ENCODE measurements around the gene ETS2. TPM values are rescaled to one million over a fixed set of nuclear protein-coding genes. Genes with fewer than 3 reads are reported as not detected.

ETS2 gene
- total RNA-seq, 1 experiment from 2014 or later = 35.3 TPM

DNA sequence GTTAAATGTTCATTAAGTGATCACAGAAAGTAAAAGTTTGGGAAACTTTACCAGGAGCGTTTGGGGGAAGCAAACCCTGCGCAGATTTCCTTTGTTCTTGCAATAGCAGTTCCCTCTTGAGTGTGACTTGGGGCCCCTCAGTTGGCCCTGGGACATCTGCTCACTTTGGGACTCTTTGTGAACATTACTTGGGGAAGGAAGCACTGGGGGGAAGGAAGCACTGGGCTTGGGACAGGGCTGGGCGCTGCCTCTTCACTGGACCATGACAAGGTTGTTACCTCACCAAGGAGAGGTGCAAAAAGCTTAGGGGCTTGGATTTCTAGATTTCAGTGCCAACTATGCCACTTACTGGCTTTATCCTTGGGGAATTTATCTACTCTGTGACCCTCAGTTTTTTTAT lies 63.5 kb downstream of the ETS2 start:
- H3K27me3 Mint-ChIP-seq (ENCODE audit: low read depth) = peaks cover 6% of the 10 kb centered on the region
- Histone ChIP-seq H3K23me2 (ENCODE audit: insufficient read length, low read depth, low read length, poor library complexity, severe bottlenecking) (no peaks in the 10 kb centered on the region), H2BK120ac (ENCODE audit: low read depth, low read length, poor library complexity, severe bottlenecking) (no peak overlapping the region), H4K5ac (ENCODE audit: insufficient read length, low read depth, low read length) (no peak overlapping the region), H3K27me3 (ENCODE audit: insufficient read depth, low read length) (no peaks in the 10 kb centered on the region), H2BK12ac (ENCODE audit: insufficient read length, low read depth, low read length) (no peak overlapping the region), H3K4me2 (ENCODE audit: insufficient read depth, insufficient read length, low read length) (no peak overlapping the region), H3K79me2 (ENCODE audit: insufficient read depth, low read length) (no peaks in the 10 kb centered on the region), H3T11ph (ENCODE audit: low read length) (no peak overlapping the region), H3K56ac (ENCODE audit: insufficient read length, low read depth, low read length) (no peak overlapping the region), H3K23ac (ENCODE audit: insufficient read length, low read depth, low read length) (no peak overlapping the region), H3K27ac (ENCODE audit: insufficient read length, low read depth, low read length) (no peak overlapping the region), H2BK20ac (ENCODE audit: low read depth, low read length, poor library complexity, severe bottlenecking) (no peak overlapping the region), H3K9me3 (ENCODE audit: control insufficient read depth, low read depth, low read length) (no peaks in the 10 kb centered on the region), H3K4ac (ENCODE audit: low read depth, low read length) (no peak overlapping the region), H3K4me1 (ENCODE audit: insufficient read depth, low read length) (no peaks in the 10 kb centered on the region), H2BK5ac (ENCODE audit: insufficient read length, low read length) (no peak overlapping the region), H3K14ac (ENCODE audit: insufficient read depth, low read length) (no peak overlapping the region), H3K18ac (ENCODE audit: insufficient read length, low read depth, low read length) (no peak overlapping the region), H2AK5ac (ENCODE audit: insufficient read length, low read length) (no peak overlapping the region), H3K9ac (ENCODE audit: extremely low read depth, insufficient read length, low read length) (no peak overlapping the region), H2BK15ac (ENCODE audit: low read depth, low read length) (no peak overlapping the region), H4K20me1 (ENCODE audit: control insufficient read depth, insufficient read depth, insufficient read length) (no peaks in the 10 kb centered on the region), H3K79me1 (ENCODE audit: insufficient read depth, low read depth, low read length, poor library complexity, severe bottlenecking) (no peaks in the 10 kb centered on the region), H4K91ac (ENCODE audit: insufficient read length, low read depth, low read length) (no peak overlapping the region), H4K8ac (replicated peaks; ENCODE audit: insufficient read length, low read depth, low read length) (no peak overlapping the region), H2AFZ (ENCODE audit: low read length) (no peak overlapping the region)
- TF ChIP-seq, protein P1, sequence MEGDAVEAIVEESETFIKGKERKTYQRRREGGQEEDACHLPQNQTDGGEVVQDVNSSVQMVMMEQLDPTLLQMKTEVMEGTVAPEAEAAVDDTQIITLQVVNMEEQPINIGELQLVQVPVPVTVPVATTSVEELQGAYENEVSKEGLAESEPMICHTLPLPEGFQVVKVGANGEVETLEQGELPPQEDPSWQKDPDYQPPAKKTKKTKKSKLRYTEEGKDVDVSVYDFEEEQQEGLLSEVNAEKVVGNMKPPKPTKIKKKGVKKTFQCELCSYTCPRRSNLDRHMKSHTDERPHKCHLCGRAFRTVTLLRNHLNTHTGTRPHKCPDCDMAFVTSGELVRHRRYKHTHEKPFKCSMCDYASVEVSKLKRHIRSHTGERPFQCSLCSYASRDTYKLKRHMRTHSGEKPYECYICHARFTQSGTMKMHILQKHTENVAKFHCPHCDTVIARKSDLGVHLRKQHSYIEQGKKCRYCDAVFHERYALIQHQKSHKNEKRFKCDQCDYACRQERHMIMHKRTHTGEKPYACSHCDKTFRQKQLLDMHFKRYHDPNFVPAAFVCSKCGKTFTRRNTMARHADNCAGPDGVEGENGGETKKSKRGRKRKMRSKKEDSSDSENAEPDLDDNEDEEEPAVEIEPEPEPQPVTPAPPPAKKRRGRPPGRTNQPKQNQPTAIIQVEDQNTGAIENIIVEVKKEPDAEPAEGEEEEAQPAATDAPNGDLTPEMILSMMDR (conservative IDR thresholded peaks at IDR 0.05) = no peak
- peaks cover 12% of the 10 kb centered on the region in 2 experiments for H3K4me1 Mint-ChIP-seq
- H3K27ac Mint-ChIP-seq = no peak overlapping the region
- no peak overlapping the region for H3K4me3 Mint-ChIP-seq
- no CpG with 5 or more reads among the region's 3 CpGs for WGBS (ENCODE audit: extremely low coverage, insufficient read length, low lambda C conversion rate)
- no peak for DNase-seq
- peaks cover 0 to 2% of the 10 kb centered on the region in 2 experiments; a peak in 4 of 5 replicates for H3K9me3 Mint-ChIP-seq
- no peaks in the 10 kb centered on the region; a peak in 1 of 7 replicates for H3K36me3 Mint-ChIP-seq (ENCODE audit: insufficient read depth in 1 of 3, low read depth in 3 of 3)

Data from H9 (cell line).